Right lobe of liver (tissue), 4 donors: ENCODE results near the gene REEP3.

Experiments used
- CTCF ChIP-seq, 4 donors: fragments of 200-600 bp in 3 of 4; fragments of 450-650 bp in 1 of 4; IDR thresholded peaks; one replicate each; pipeline versions ENCODE4 v1.5.1 to v1.8.0; 2016 to 2022; ENCODE audit warnings: antibody characterized with exemption in 4 of 4, mild to moderate bottlenecking in 2 of 4
- POLR2A ChIP-seq: fragments of 450-650 bp; IDR thresholded peaks from one replicate; pipeline ENCODE4 v1.6.1; 2017; ENCODE audit warnings: antibody characterized with exemption, mild to moderate bottlenecking
- donor health status: DM: no; HTN: no; CAD: no.
- donor health status: DM: no; HTN: no; CAD: no.
- donor health status: DM: no; HTN: yes; CAD: no.

- no peak for TF ChIP-seq CTCF (IDR thresholded peaks at IDR 0.05)
- TF ChIP-seq POLR2A = no peak
These were observed 121.6 kb downstream of the REEP3 start for GRCh38 chr10:63642808-63643207.
